Vagina (tissue), 2 donors: ENCODE measurements around the gene CSTF2T. TPM values are rescaled to one million over a fixed set of nuclear protein-coding genes. Genes with fewer than 3 reads are reported as not detected.

Experiments used
- DNase-seq, 2 donors: peaks; one replicate each; pipeline ENCODE4 v3.0.0-alpha.2; 2017; ENCODE audit errors: extremely low spot score in 2 of 2
- H3K27ac ChIP-seq: fragments of 200-600 bp; sonication (generic); one replicate; pipeline ENCODE4 v1.5.1; 2019
- H3K27me3 ChIP-seq: fragments of 200-600 bp; sonication (generic); one replicate; pipeline ENCODE4 v1.5.1; 2019
- H3K36me3 ChIP-seq, 2 donors: fragments of 200-600 bp; sonication (generic); one replicate each; pipeline ENCODE4 v1.5.1; 2017 to 2019
- H3K4me1 ChIP-seq: fragments of 200-600 bp; sonication (generic); one replicate; pipeline ENCODE4 v1.5.1; 2019
- H3K4me3 ChIP-seq, 2 donors: fragments of 200-600 bp; sonication (generic); 1 replicate in 1 of 2; 2 replicates in 1 of 2; pipeline ENCODE4 v1.5.1; 2016 to 2019
- H3K9me3 ChIP-seq: fragments of 200-600 bp; sonication (generic); one replicate; pipeline ENCODE4 v1.5.1; 2019
- POLR2A ChIP-seq, 2 donors: fragments of 450-650 bp; IDR thresholded peaks; one replicate each; pipeline ENCODE4 v1.6.1; 2017; ENCODE audit warnings: antibody characterized with exemption in 2 of 2, mild to moderate bottlenecking in 2 of 2, moderate library complexity in 2 of 2
- POLR2AphosphoS5 ChIP-seq, 2 donors: sonication (generic); formaldehyde crosslinking; IDR thresholded peaks; one replicate each; pipeline ENCODE4 v1.9.0; 2017; ENCODE audit warnings: antibody characterized with exemption in 2 of 2, mild to moderate bottlenecking in 2 of 2, low read depth in 1 of 2; ENCODE audit not compliant: insufficient read depth in 1 of 2
- intact Hi-C: fragments of 100-400 bp; cut with DNase I; formaldehyde crosslinking; loops from one replicate; pipeline ENCODE4 v1.15.1; 2023
- total RNA-seq: library from RNA; depleted of rRNA; stranded (reverse); fragments of >200 nt; gene quantifications from one replicate; pipeline ENCODE4 v1.2.3, GENCODE V29; 2016
- TF ChIP-seq, protein P1 (sequence below), 3 experiments: fragments of 450-650 bp in 2 of 3; fragments of 200-600 bp in 1 of 3; sonication (generic) in 1 of 3; IDR thresholded peaks; one replicate each; pipeline ENCODE4 v1.5.1; 2017 to 2019; ENCODE audit warnings: antibody characterized with exemption in 3 of 3, mild to moderate bottlenecking in 2 of 3, moderate library complexity in 2 of 3

CSTF2T gene
- total RNA-seq, 1 donor from 2014 or later, result 12.0 TPM

DNA sequence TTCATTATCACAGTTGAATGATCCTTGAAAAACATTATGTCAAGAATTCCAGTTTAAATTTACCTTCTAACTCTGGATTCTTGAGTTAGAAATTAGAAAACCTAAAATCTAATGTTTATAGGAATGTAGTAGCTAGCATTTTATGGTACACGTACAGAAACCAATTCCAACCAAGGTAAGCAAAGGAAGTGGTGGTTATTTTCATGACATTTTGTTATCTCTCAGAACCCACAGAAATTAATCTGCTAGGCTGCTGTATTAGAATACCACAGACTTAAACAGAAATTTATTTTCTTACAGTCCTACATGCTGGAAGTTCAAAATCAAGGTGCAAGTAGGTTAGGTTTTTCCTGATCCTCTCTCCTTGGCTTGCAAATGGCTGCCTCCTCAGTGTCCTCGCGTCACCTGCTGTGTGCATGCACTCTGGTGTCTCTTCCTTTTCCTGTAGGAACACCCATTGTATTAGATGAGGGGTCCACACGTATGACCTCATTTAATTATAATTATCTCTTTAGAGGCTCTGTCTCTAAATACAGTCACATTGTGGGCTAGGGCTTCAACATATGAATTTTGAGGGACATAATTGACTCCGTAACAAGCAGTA lies 8.5 kb upstream of the CSTF2T start:
- H3K9me3 ChIP-seq, result no peaks in the 10 kb centered on the region
- TF ChIP-seq POLR2A (IDR thresholded peaks at IDR 0.05), result no peak
- TF ChIP-seq, protein P1, sequence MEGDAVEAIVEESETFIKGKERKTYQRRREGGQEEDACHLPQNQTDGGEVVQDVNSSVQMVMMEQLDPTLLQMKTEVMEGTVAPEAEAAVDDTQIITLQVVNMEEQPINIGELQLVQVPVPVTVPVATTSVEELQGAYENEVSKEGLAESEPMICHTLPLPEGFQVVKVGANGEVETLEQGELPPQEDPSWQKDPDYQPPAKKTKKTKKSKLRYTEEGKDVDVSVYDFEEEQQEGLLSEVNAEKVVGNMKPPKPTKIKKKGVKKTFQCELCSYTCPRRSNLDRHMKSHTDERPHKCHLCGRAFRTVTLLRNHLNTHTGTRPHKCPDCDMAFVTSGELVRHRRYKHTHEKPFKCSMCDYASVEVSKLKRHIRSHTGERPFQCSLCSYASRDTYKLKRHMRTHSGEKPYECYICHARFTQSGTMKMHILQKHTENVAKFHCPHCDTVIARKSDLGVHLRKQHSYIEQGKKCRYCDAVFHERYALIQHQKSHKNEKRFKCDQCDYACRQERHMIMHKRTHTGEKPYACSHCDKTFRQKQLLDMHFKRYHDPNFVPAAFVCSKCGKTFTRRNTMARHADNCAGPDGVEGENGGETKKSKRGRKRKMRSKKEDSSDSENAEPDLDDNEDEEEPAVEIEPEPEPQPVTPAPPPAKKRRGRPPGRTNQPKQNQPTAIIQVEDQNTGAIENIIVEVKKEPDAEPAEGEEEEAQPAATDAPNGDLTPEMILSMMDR (IDR thresholded peaks at IDR 0.05), result no peak
- no peak for TF ChIP-seq POLR2AphosphoS5 (IDR thresholded peaks at IDR 0.05; ENCODE audit: insufficient read depth in 1 of 2, low read depth in 1 of 2)
- H3K4me1 ChIP-seq, result peaks cover 6% of the 10 kb centered on the region
- no peaks in the 10 kb centered on the region for H3K36me3 ChIP-seq
- no peak overlapping the region for H3K27ac ChIP-seq
- no peak overlapping the region for H3K4me3 ChIP-seq
- intact Hi-C loops, result no loop called here
- DNase-seq, result no peak
- no peaks in the 10 kb centered on the region for H3K27me3 ChIP-seq

DNA sequence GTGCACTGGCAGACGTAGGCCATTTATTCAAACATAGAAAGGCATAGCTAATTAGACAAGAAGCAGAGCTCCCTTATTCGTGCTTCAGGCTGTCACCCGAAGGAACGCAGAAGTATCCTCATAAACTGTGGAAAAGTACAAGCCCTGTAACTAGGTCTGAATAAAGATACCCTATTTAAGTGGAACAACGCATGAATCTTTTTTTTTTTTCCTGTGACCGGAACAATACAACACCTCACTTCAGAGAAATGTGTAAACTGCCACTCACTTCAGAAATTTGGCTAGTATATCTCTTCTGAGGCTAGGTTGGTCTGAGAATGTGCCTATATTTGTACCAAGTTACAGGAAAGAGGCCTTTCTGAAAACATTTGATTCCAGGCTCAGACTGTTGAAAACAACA lies 8.0 kb upstream of the CSTF2T start:
- no peak for DNase-seq
- intact Hi-C loops, result no loop called here
- H3K27me3 ChIP-seq, result no peaks in the 10 kb centered on the region
- TF ChIP-seq, protein P1 (IDR thresholded peaks at IDR 0.05), result no peak
- TF ChIP-seq POLR2AphosphoS5 (IDR thresholded peaks at IDR 0.05; ENCODE audit: insufficient read depth in 1 of 2, low read depth in 1 of 2) (no peak), POLR2A (IDR thresholded peaks at IDR 0.05) (no peak)
- peak overlapping the region; percentile 12 for H3K27ac ChIP-seq
- no peaks in the 10 kb centered on the region for H3K9me3 ChIP-seq
- no peaks in the 10 kb centered on the region for H3K36me3 ChIP-seq
- peaks cover 6% of the 10 kb centered on the region for H3K4me1 ChIP-seq
- H3K4me3 ChIP-seq, result no peak overlapping the region

DNA sequence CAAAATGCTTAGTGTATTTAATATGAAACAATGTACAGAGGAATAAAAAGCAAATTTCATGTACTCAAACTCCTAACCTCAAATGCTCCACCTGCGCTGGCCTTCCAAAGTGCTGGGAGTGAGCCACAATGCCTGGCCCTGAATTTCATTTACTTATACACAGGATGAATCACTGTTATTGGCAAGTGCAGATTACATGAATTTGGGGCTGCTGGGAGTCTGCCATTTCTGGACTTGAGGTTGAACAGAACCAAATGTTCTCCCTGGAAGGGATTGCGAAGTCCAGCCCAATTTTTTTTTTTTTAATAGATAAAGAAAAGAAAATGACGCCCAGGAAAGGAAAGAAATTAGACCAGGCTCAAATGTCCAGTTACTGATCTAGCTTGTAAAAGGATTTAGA lies 6.8 kb upstream of the CSTF2T start:
- Histone ChIP-seq H3K27ac (no peak overlapping the region), H3K27me3 (no peaks in the 10 kb centered on the region), H3K4me1 (peaks cover 6% of the 10 kb centered on the region), H3K4me3 (no peak overlapping the region), H3K36me3 (no peaks in the 10 kb centered on the region), H3K9me3 (no peaks in the 10 kb centered on the region)
- no peak for DNase-seq
- intact Hi-C loops, result no loop called here
- TF ChIP-seq POLR2AphosphoS5 (IDR thresholded peaks at IDR 0.05; ENCODE audit: insufficient read depth in 1 of 2, low read depth in 1 of 2) (peak in 1 of 2 donors; percentile 15), POLR2A (IDR thresholded peaks at IDR 0.05) (no peak)

DNA sequence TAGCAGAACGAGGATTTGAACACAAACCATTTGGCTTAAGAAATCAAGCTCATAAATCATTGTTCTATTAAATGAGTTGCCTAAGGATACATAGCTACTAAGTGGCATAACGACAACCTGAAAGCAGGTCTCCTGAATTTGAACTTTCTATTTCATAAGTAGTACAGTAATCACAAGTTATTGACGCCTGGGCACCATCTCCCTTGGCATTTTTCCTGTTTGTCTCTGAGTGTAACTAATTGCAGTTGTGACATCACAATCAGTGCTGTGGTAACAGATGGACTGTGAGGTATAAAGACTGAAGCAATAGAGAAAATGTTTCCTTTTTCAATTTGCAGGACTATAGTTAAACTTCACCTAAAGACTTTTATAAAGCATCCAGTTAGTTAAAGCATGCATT lies 6.4 kb upstream of the CSTF2T start:
- Histone ChIP-seq H3K27me3 (no peaks in the 10 kb centered on the region), H3K9me3 (no peaks in the 10 kb centered on the region), H3K36me3 (no peaks in the 10 kb centered on the region), H3K4me1 (peaks cover 6% of the 10 kb centered on the region), H3K27ac (no peak overlapping the region), H3K4me3 (no peak overlapping the region)
- DNase-seq, result no peak
- TF ChIP-seq POLR2A (IDR thresholded peaks at IDR 0.05) (no peak), POLR2AphosphoS5 (IDR thresholded peaks at IDR 0.05; ENCODE audit: insufficient read depth in 1 of 2, low read depth in 1 of 2) (no peak)
- TF ChIP-seq, protein P1 (IDR thresholded peaks at IDR 0.05), result no peak
- intact Hi-C loops, result no loop called here

DNA sequence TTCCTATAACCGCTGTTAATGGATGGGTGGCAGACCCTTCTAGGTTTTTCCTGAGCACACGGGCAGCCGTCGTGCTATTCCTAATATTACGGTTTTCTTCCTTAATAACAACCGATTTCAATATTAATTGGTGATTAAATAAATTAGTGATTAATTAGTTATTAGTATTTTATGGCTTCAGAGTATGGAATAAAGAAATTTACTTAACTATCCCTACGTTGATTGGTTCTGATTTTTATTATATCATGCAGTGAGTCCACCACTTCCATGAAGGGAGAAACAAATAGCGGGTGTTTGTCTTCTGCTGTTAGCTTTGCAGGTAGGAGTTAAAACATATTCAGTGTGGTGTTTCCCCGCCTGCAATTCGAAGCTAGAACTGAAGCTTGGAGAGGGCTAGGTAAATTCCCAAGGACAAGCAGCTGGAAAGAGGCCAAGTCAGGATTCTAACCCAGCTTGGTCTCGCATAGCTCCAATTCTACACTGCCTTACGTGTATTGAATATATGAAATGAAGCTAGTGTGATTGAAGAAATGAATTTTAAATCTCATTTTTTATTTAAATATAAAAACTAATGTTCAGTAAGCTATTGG lies 928 bp upstream of the CSTF2T start:
- TF ChIP-seq, protein P1 (IDR thresholded peaks at IDR 0.05), result no peak
- TF ChIP-seq POLR2A (IDR thresholded peaks at IDR 0.05), result no peak
- no peak for TF ChIP-seq POLR2AphosphoS5 (IDR thresholded peaks at IDR 0.05; ENCODE audit: insufficient read depth in 1 of 2, low read depth in 1 of 2)
- intact Hi-C loops, result no loop called here

More for the DNA sequence above, 928 bp upstream of the CSTF2T start:
- Histone ChIP-seq H3K27ac (peak overlapping the region; percentile 93), H3K4me1 (peaks cover 34% of the 10 kb centered on the region), H3K4me3 (peak overlapping the region; percentile 69 to 76), H3K36me3 (no peaks in the 10 kb centered on the region), H3K27me3 (no peaks in the 10 kb centered on the region), H3K9me3 (no peaks in the 10 kb centered on the region)
- no peak for DNase-seq
